Measurements from ENCODE around the gene CYB561D2.

The CYB561D2 gene

GRCh38 chr3:50337175-50337861 lies 13.3 kb upstream of the CYB561D2 start:
- Histone ChIP-seq H3K9ac (peak overlapping the region; percentile 49), H3K4me3 (ENCODE audit: low read depth, low read length) (peak overlapping the region; percentile 76), H3K79me2 (no peaks in the 10 kb centered on the region), H3K4me1 (peaks cover 9% of the 10 kb centered on the region), H2AFZ (peak overlapping the region; percentile 97), H3K4me2 (ENCODE audit: low read length) (peak overlapping the region; percentile 100), H3K27me3 (ENCODE audit: control insufficient read depth, insufficient read depth, low read length) (no peaks in the 10 kb centered on the region), H3K36me3 (ENCODE audit: control insufficient read depth, insufficient read depth, low read length) (no peaks in the 10 kb centered on the region), H3K27ac (peak overlapping the region; percentile 57), H3K9me3 (ENCODE audit: control insufficient read depth, low read length) (no peaks in the 10 kb centered on the region)
- no peak for TF ChIP-seq CTCF (IDR thresholded peaks at IDR 0.05)

DNA sequence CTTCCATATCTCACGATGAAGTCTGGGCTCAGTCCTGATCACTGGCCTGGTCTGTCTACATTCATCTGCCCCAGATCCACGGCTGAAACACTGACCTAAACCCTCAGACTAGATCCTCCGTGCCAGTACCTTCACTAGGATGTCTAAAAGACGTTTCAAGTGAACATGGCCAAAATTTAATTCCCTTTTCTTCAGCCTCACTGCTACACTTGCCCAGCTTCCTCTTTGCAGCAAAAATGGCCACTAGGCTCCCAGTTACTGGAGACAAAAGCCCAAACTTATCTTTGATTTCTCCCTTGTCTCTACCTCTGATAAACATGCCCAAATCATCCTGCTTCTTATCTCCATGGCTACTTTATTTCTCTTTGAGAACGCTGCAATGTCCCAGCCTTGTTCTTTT lies 11.7 kb upstream of the CYB561D2 start:
- Histone ChIP-seq H3K36me3 (ENCODE audit: control insufficient read depth, insufficient read depth, low read length) (no peaks in the 10 kb centered on the region), H3K4me2 (ENCODE audit: low read length) (no peak overlapping the region), H2AFZ (no peak overlapping the region), H3K9me3 (ENCODE audit: control insufficient read depth, low read length) (no peaks in the 10 kb centered on the region), H3K27me3 (ENCODE audit: control insufficient read depth, insufficient read depth, low read length) (no peaks in the 10 kb centered on the region), H3K27ac (peak overlapping the region; percentile 30), H3K4me3 (ENCODE audit: low read depth, low read length) (no peak overlapping the region), H3K79me2 (no peaks in the 10 kb centered on the region), H3K4me1 (peaks cover 18% of the 10 kb centered on the region), H3K9ac (no peak overlapping the region)
- no peak for TF ChIP-seq CTCF (IDR thresholded peaks at IDR 0.05)

GRCh38 chr3:50339485-50340146 lies 11.0 kb upstream of the CYB561D2 start:
- Histone ChIP-seq H3K9me3 (ENCODE audit: control insufficient read depth, low read length) (no peaks in the 10 kb centered on the region), H2AFZ (no peak overlapping the region), H3K9ac (no peak overlapping the region), H3K4me3 (ENCODE audit: low read depth, low read length) (no peak overlapping the region), H3K4me1 (peaks cover 18% of the 10 kb centered on the region), H3K79me2 (no peaks in the 10 kb centered on the region), H3K27me3 (ENCODE audit: control insufficient read depth, insufficient read depth, low read length) (no peaks in the 10 kb centered on the region), H3K27ac (peak overlapping the region; percentile 30), H3K36me3 (ENCODE audit: control insufficient read depth, insufficient read depth, low read length) (no peaks in the 10 kb centered on the region), H3K4me2 (ENCODE audit: low read length) (peak overlapping the region; percentile 41)
- TF ChIP-seq CTCF (IDR thresholded peaks at IDR 0.05), result no peak

GRCh38 chr3:50340147-50340447 lies 10.6 kb upstream of the CYB561D2 start:
- no peak for TF ChIP-seq CTCF (IDR thresholded peaks at IDR 0.05)
- Histone ChIP-seq H3K4me1 (peaks cover 22% of the 10 kb centered on the region), H3K36me3 (ENCODE audit: control insufficient read depth, insufficient read depth, low read length) (no peaks in the 10 kb centered on the region), H3K4me2 (ENCODE audit: low read length) (peak overlapping the region; percentile 41), H2AFZ (no peak overlapping the region), H3K27ac (no peak overlapping the region), H3K9ac (no peak overlapping the region), H3K79me2 (no peaks in the 10 kb centered on the region), H3K27me3 (ENCODE audit: control insufficient read depth, insufficient read depth, low read length) (no peaks in the 10 kb centered on the region), H3K9me3 (ENCODE audit: control insufficient read depth, low read length) (no peaks in the 10 kb centered on the region), H3K4me3 (ENCODE audit: low read depth, low read length) (no peak overlapping the region)
